GM12878 (cell line): ENCODE measurements around the gene CTSF. TPM values are rescaled to one million over a fixed set of nuclear protein-coding genes. Genes with fewer than 3 reads are reported as not detected.
A peak's percentile ranks its signal among the peaks of the same experiment; 100 is the strongest.

Source experiments
- ASH2L ChIP-seq: fragments of 300-600, 200-600 bp; sonication (generic); IDR thresholded peaks from 2 replicates; pipeline ENCODE4 v1.6.1; 2017; ENCODE audit warnings: low read depth, mild to moderate bottlenecking, borderline replicate concordance
- BRCA1 ChIP-seq: IDR thresholded peaks from 2 replicates; pipeline ENCODE4 v1.6.1; 2011; ENCODE audit warnings: low read depth, low read length, improper control_type of control experiment
- CUX1 ChIP-seq: IDR thresholded peaks from 2 replicates; pipeline ENCODE4 v1.6.1; 2012; ENCODE audit warnings: improper control_type of control experiment, low read depth, low read length; ENCODE audit not compliant: insufficient replicate concordance
- FOXM1 ChIP-seq: IDR thresholded peaks from 2 replicates; pipeline ENCODE4 v1.6.1; 2012; ENCODE audit warnings: low read depth, mild to moderate bottlenecking, inconsistent platforms, low read length, moderate library complexity
- MTA2 ChIP-seq: fragments of 450-650 bp; IDR thresholded peaks from 2 replicates; pipeline ENCODE4 v1.6.1; 2016; ENCODE audit warnings: low read depth, mild to moderate bottlenecking, moderate library complexity
- MTA3 ChIP-seq: IDR thresholded peaks from 2 replicates; pipeline ENCODE4 v1.6.1; 2012; ENCODE audit warnings: low read length, inconsistent platforms, borderline replicate concordance
- MXI1 ChIP-seq: fragments of 150-350 bp; IDR thresholded peaks from 2 replicates; pipeline ENCODE4 v1.6.1; 2011; ENCODE audit warnings: low read depth, mild to moderate bottlenecking, inconsistent platforms, low read length, improper control_type of control experiment
- NFYA ChIP-seq: IDR thresholded peaks from 2 replicates; pipeline ENCODE4 v1.6.1; 2011; ENCODE audit warnings: low read depth, mild to moderate bottlenecking, low read length, improper control_type of control experiment, borderline replicate concordance
- NR2C2 ChIP-seq: IDR thresholded peaks from 2 replicates; pipeline ENCODE4 v1.6.1; 2011; ENCODE audit warnings: borderline replicate concordance, low read depth; ENCODE audit not compliant: control insufficient read depth, insufficient read length
- POLR2A ChIP-seq: IDR thresholded peaks from 2 replicates; pipeline ENCODE4 v1.6.1; 2011; ENCODE audit warnings: low read depth, mild to moderate bottlenecking, low read length
- POLR2AphosphoS5 ChIP-seq: IDR thresholded peaks from 2 replicates; pipeline ENCODE4 v1.6.1; 2011; ENCODE audit warnings: mild to moderate bottlenecking, low read length, inconsistent platforms
- RELB ChIP-seq: fragments of 450-650 bp; IDR thresholded peaks from 2 replicates; pipeline ENCODE4 v1.6.1; 2017; ENCODE audit warnings: low read depth, mild to moderate bottlenecking, moderate library complexity
- SKIL ChIP-seq: fragments of 450-650 bp; IDR thresholded peaks from 2 replicates; pipeline ENCODE4 v1.6.1; 2017; ENCODE audit warnings: mild to moderate bottlenecking, low read depth, inconsistent platforms; ENCODE audit not compliant: poor library complexity, severe bottlenecking
- SUZ12 ChIP-seq: fragments of 200-600 bp; sonication (generic); IDR thresholded peaks from one replicate; pipeline ENCODE4 v1.6.1; 2018; ENCODE audit warnings: antibody characterized with exemption, mild to moderate bottlenecking; ENCODE audit not compliant: unreplicated experiment
- TCF12 ChIP-seq: IDR thresholded peaks from 2 replicates; pipeline ENCODE4 v1.6.1; 2011; ENCODE audit warnings: low read depth, mild to moderate bottlenecking, low read length
- USF2 ChIP-seq: IDR thresholded peaks from 2 replicates; pipeline ENCODE4 v1.6.1; 2011; ENCODE audit warnings: low read depth, low read length, improper control_type of control experiment, borderline replicate concordance
- YY1 ChIP-seq: IDR thresholded peaks from 2 replicates; pipeline ENCODE4 v1.6.1; 2011; ENCODE audit warnings: low read depth, mild to moderate bottlenecking, low read length
- ZBED1 ChIP-seq: IDR thresholded peaks from 2 replicates; pipeline ENCODE4 v1.6.1; 2016; ENCODE audit warnings: borderline replicate concordance
- polyA plus RNA-seq, 11 experiments: library from polyadenylated mRNA; depleted of rRNA in 4 of 11; unstranded in 6 of 11; stranded (reverse) in 5 of 11; fragments of >200 nt; fragmentation: Nextera tagmentation in 4 of 11; fragmentation: Illumina TruSeq in 1 of 11; extraction: Ambion mirVana in 4 of 11; extraction: Trizol in 1 of 11; gene quantifications; 1 replicate in 1 of 11; 2 replicates in 10 of 11; pipeline versions ENCODE4 v1.2.1 to v1.2.3, GENCODE V29; 2011 to 2016; ENCODE audit warnings: inconsistent platforms in 2 of 11, missing spikeins in 2 of 11, low read depth in 1 of 11
- total RNA-seq, 4 experiments: library from RNA; depleted of rRNA in 3 of 4; stranded (reverse); fragments of >200 nt in 3 of 4; fragmentation: Illumina TruSeq in 1 of 4; extraction: Trizol in 1 of 4; gene quantifications; 2 replicates each; pipeline versions ENCODE4 v1.2.1 to v1.2.3, GENCODE V29; 2013 to 2021

CTSF gene
- total and polyA plus RNA-seq, 10 of the 15 experiments (the other 5 are each of a cell fraction or from before 2014, with no cell fraction given): 0.11 to 0.41 (median 0.26) TPM; not detected in 4

- TF ChIP-seq USF2: no peak
- no peak for TF ChIP-seq SKIL
- no peak for TF ChIP-seq MTA3
- 0 out of 2 replicates have a peak, but pooled peaks have one; percentile 5 for TF ChIP-seq NFYA
- TF ChIP-seq RELB: no peak
- no peak for TF ChIP-seq FOXM1
- no peak for TF ChIP-seq SUZ12
- TF ChIP-seq ASH2L: no peak; the same call in 1 of the 2 replicates
- no peak for TF ChIP-seq NR2C2
- peak; percentile 63; the same call in 1 of the 2 replicates for TF ChIP-seq POLR2AphosphoS5
- TF ChIP-seq MXI1: peak; percentile 74; the same call in 1 of the 2 replicates
- peak; percentile 94 for TF ChIP-seq POLR2A
- TF ChIP-seq TCF12: no peak
- TF ChIP-seq BRCA1: no peak
- no peak for TF ChIP-seq MTA2
- peak; percentile 24; the same call in 1 of the 2 replicates for TF ChIP-seq YY1
- no peak for TF ChIP-seq CUX1
- TF ChIP-seq ZBED1: no peak
These were observed 22.6 kb downstream of the CTSF start, which contains the start of gene ZDHHC24 (continued) for GRCh38 chr11:66545701-66546367.
